Measurements from ENCODE around the gene TMEM219. TPM values are rescaled to one million over a fixed set of nuclear protein-coding genes. Genes with fewer than 3 reads are reported as not detected.

TMEM219 gene
- polyA plus RNA-seq, 1 of the 3 experiments (the other 2 are of a cell fraction) = 101 TPM

- TF ChIP-seq MAX (IDR thresholded peaks at IDR 0.05; ENCODE audit: low read depth) (peak; percentile 98), RFX5 (IDR thresholded peaks at IDR 0.05; ENCODE audit: low read length) (peak; percentile 97), REST (IDR thresholded peaks at IDR 0.05; ENCODE audit: low read depth, low read length) (no peak)
Measured at GRCh38 chr16:29973384-29974246, 11.7 kb downstream of the TMEM219 start, which contains the start of gene TAOK2 (continued).

- POLR2A ChIA-PET = no interaction called here
- TF ChIP-seq RFX5 (IDR thresholded peaks at IDR 0.05; ENCODE audit: low read length) (no peak), TCF12 (IDR thresholded peaks at IDR 0.05) (no peak), YY1 (IDR thresholded peaks at IDR 0.05; ENCODE audit: low read depth) (no peak), RCOR1 (IDR thresholded peaks at IDR 0.05; ENCODE audit: low read length) (no peak), JUND (IDR thresholded peaks at IDR 0.05) (no peak), TEAD4 (IDR thresholded peaks at IDR 0.05; ENCODE audit: borderline replicate concordance, insufficient read depth) (no peak), USF2 (IDR thresholded peaks at IDR 0.05; ENCODE audit: borderline replicate concordance, low read depth, low read length) (no peak), MEF2A (IDR thresholded peaks at IDR 0.05; ENCODE audit: borderline replicate concordance, low read depth) (no peak), FOSL2 (IDR thresholded peaks at IDR 0.05; ENCODE audit: borderline replicate concordance, low read depth) (no peak), EP300 (IDR thresholded peaks at IDR 0.05; ENCODE audit: borderline replicate concordance in 1 of 2, low read depth in 1 of 2, low read length in 1 of 2) (no peak), SMC3 (IDR thresholded peaks at IDR 0.05; ENCODE audit: low read depth, low read length) (no peak), NRF1 (IDR thresholded peaks at IDR 0.05; ENCODE audit: low read depth, low read length) (no peak), EZH2phosphoT487 (IDR thresholded peaks at IDR 0.05; ENCODE audit: borderline replicate concordance, low read depth) (no peak)
- Histone ChIP-seq H2AFZ (ENCODE audit: low read depth) (peak overlapping the region; percentile 68), H3K9ac (peak overlapping the region; percentile 82), H3K27ac (ENCODE audit: low read depth in 2 of 2, low read length in 1 of 2) (peak overlapping the region; percentile 69 to 88), H3F3A (replicated peaks; ENCODE audit: insufficient read depth) (peaks cover 11% of the 10 kb centered on the region), H3K9me3 (no peaks in the 10 kb centered on the region), H3K4me1 (ENCODE audit: control insufficient read depth in 1 of 2, insufficient read depth in 2 of 2, low read depth in 1 of 2, low read length in 1 of 2) (peaks cover 20 to 25% of the 10 kb centered on the region in 2 experiments; a peak in 3 of 4 replicates), H3K27me3 (ENCODE audit: insufficient read depth) (no peaks in the 10 kb centered on the region), H3K36me3 (replicated peaks in 1 of 2; ENCODE audit: control insufficient read depth in 1 of 2, insufficient read depth in 2 of 2, low read length in 1 of 2) (peaks cover 9 to 30% of the 10 kb centered on the region in 2 experiments), H3K4me3 (ENCODE audit: low read depth in 2 of 2, low read length in 1 of 2) (peak overlapping the region; percentile 87 to 91), H3K79me2 (ENCODE audit: insufficient read depth) (peaks cover 46% of the 10 kb centered on the region), H4K20me1 (ENCODE audit: insufficient read depth) (peaks cover 38% of the 10 kb centered on the region), H3K4me2 (peak overlapping the region; percentile 99), H3K9me2 (no peaks in the 10 kb centered on the region)
- CTCF ChIA-PET = interaction anchor here (0.8 to 8.2 kb wide), 7 partner anchors 9 to 167 kb away, joined by 3 to 41 read pairs (median 3); partner anchors contain the start of genes PAGR1 and TMEM219
- peak; percentile 56 for DNase-seq
- WGBS (ENCODE audit: low lambda C conversion rate) = 3% methylated on average over 19 of the region's 31 CpGs
Measured at GRCh38 chr16:29974291-29975133, 12.6 kb downstream of the TMEM219 start.

All from SK-N-SH (cell line).